Measurements from ENCODE around the gene AGRN. TPM values are rescaled to one million over a fixed set of nuclear protein-coding genes. Genes with fewer than 3 reads are reported as not detected.

Gene AGRN
- total RNA-seq, 2 donors from 2014 or later, result 36.2 to 36.7 TPM

DNA sequence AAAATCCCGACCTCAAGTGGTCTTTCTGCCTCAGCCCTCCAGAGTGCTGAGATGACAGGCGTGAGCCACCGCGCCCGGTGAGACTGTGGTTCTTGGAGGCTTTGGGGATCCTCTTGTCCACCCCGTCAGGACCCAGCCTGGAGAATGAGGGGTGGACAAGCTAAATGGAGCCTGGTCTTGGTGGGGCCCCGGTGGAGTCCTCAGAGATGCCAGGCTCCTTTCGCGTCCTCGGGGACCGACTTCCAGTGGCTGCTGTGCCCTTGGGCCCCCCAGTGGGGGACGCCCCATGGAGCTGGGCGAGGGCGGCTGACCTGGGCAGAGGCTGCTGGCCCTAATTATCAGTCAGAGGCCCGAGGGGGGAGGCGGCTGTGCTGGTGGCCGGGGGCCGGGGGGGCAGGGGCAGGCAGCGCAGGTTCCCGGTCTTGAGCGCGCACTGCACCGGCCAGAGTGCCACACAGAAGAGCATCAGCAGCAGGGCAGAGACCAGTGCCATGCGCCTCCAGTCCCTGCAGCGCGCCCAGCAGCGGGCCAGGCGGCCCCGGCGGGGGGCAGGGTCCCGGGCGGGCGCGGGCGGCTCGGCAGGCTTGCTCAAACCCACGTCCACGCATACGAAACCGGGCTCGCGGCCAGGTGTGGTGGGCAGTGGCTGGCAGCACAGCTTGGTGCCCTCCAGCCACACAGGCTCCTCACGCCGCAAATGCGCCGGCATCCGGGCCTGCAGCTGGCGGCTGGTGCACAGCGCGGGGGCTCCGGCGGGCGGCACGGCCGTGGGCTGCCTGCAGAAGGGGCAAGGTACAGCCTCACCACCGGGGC lies 51.8 kb downstream of the AGRN start:
- no peak for DNase-seq (ENCODE audit: low spot score)
- Histone ChIP-seq H3K27ac (no peak overlapping the region), H3K4me3 (no peak overlapping the region), H3K4me1 (ENCODE audit: control insufficient read depth in 1 of 2, low read depth in 2 of 2) (peaks cover 0 to 14% of the 10 kb centered on the region in 2 donors), H3K27me3 (replicated peaks; ENCODE audit: insufficient read depth) (no peaks in the 10 kb centered on the region), H3K36me3 (no peaks in the 10 kb centered on the region), H3K9me3 (no peaks in the 10 kb centered on the region)
- TF ChIP-seq CTCF (IDR thresholded peaks at IDR 0.05), result no peak
- ATAC-seq (ENCODE audit: insufficient number of reproducible peaks, low FRiP score, low read depth), result no peak

- Histone ChIP-seq H3K4me1 (ENCODE audit: control insufficient read depth in 1 of 2, low read depth in 2 of 2) (peaks cover 0 to 14% of the 10 kb centered on the region in 2 donors), H3K27ac (no peak overlapping the region)
Measured at GRCh38 chr1:1072299-1072848, 52.5 kb downstream of the AGRN start.

GRCh38 chr1:1072849-1073742 lies 53.2 kb downstream of the AGRN start:
- no peaks in the 10 kb centered on the region for H3K36me3 ChIP-seq
- no peak overlapping the region for H3K4me3 ChIP-seq
- peaks cover 0 to 12% of the 10 kb centered on the region in 2 donors for H3K4me1 ChIP-seq (ENCODE audit: control insufficient read depth in 1 of 2, low read depth in 2 of 2)
- no peak for ATAC-seq (ENCODE audit: insufficient number of reproducible peaks, low FRiP score, low read depth)
- H3K27ac ChIP-seq, result no peak overlapping the region
- no peak for DNase-seq (ENCODE audit: low spot score)
- no peaks in the 10 kb centered on the region for H3K27me3 ChIP-seq (replicated peaks; ENCODE audit: insufficient read depth)
- no peak for TF ChIP-seq CTCF (IDR thresholded peaks at IDR 0.05)
- H3K9me3 ChIP-seq, result no peaks in the 10 kb centered on the region

More at GRCh38 chr1:1072299-1072848, 52.5 kb downstream of the AGRN start:
- TF ChIP-seq CTCF (IDR thresholded peaks at IDR 0.05), result no peak
- no peaks in the 10 kb centered on the region for H3K9me3 ChIP-seq
- DNase-seq (ENCODE audit: low spot score), result no peak
- no peaks in the 10 kb centered on the region for H3K36me3 ChIP-seq
- no peaks in the 10 kb centered on the region for H3K27me3 ChIP-seq (replicated peaks; ENCODE audit: insufficient read depth)
- no peak for ATAC-seq (ENCODE audit: insufficient number of reproducible peaks, low FRiP score, low read depth)
- H3K4me3 ChIP-seq, result no peak overlapping the region

DNA sequence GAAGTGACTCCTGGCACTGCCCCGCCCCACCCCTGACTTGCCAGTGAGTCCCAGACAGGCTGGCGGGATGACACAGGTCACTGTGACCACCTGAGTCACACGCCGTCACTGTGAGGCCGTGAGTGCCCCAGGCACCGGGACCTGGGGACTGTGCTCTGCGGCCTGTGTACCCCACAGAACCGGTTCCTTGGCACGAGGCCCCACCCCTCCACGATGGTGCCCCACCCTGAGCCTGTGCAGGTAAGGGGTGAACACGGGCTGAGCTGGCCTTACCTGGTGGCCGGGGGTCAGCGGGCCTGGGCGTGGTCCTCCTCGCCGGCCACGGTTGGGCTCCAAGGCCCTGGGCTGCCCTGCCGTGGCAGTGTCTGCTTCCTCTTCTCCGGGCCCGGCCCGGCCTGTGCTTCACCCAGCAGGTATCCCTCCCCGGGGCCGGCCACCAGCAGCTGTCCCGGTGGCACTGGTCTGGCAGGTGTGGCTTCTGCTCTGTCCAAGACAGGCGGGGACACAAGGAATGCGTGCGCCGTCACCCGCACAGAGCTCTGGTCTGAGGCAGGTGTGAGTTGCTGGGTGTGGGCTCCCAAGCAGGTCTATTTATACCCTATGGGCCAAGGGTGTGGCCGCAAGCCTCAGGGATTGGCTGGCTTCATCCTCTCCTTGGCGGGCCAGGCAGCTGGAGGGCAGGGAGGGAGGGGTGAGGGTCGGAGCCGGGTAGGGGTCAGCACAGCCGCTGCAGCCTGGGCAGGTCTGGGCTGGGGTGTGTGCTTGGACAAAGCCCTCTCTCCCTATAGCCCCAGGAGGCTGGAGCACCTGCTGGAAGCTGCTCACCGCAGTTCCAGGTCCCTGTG lies 54.0 kb downstream of the AGRN start, which contains the start of gene RNF223:
Gene RNF223, minus strand, starts transcription at position 564 of the 845 bp plus-strand sequence. CDS start 1,740 bp downstream, outside the sequence.
- no peaks in the 10 kb centered on the region for H3K27me3 ChIP-seq (replicated peaks; ENCODE audit: insufficient read depth)
- H3K4me3 ChIP-seq, result no peak within 1 kb of the TSS
- no peak for DNase-seq (ENCODE audit: low spot score)
- TF ChIP-seq CTCF (IDR thresholded peaks at IDR 0.05), result no peak
- no peaks in the 10 kb centered on the region for H3K36me3 ChIP-seq
- H3K27ac ChIP-seq, result no peak within 1 kb of the TSS
- no peak for ATAC-seq (ENCODE audit: insufficient number of reproducible peaks, low FRiP score, low read depth)
- peaks cover 0 to 6% of the 10 kb centered on the region in 2 donors for H3K4me1 ChIP-seq (ENCODE audit: control insufficient read depth in 1 of 2, low read depth in 2 of 2)
- H3K9me3 ChIP-seq, result no peaks in the 10 kb centered on the region

Measured in thoracic aorta (tissue), 2 donors.